LNCAP (cell line): Measurements from ENCODE around the gene PKD1L1.

Experiments used
- CTCF ChIP-seq: fragments of 450-650 bp; IDR thresholded peaks from 2 replicates; pipeline ENCODE4 v1.5.1; 2017; ENCODE audit warnings: mild to moderate bottlenecking

PKD1L1 gene

GRCh38 chr7:47932466-47933037 lies 15.7 kb downstream of the PKD1L1 start:
- TF ChIP-seq CTCF = no peak

GRCh38 chr7:47932016-47932415 lies 16.2 kb downstream of the PKD1L1 start:
- no peak for TF ChIP-seq CTCF

- TF ChIP-seq CTCF = no peak
These were observed 17.0 kb downstream of the PKD1L1 start for GRCh38 chr7:47931005-47932004.

GRCh38 chr7:47924266-47924665 lies 24.0 kb downstream of the PKD1L1 start:
- TF ChIP-seq CTCF = no peak

- no peak for TF ChIP-seq CTCF
These were observed 32.7 kb downstream of the PKD1L1 start for GRCh38 chr7:47915616-47915976.

- no peak for TF ChIP-seq CTCF
These were observed 33.3 kb downstream of the PKD1L1 start for GRCh38 chr7:47914717-47915615.

- no peak for TF ChIP-seq CTCF
These were observed 35.9 kb downstream of the PKD1L1 start for GRCh38 chr7:47912332-47912731.
